GM23338 (cell line): ENCODE results near the gene LTBP2. TPM values are rescaled to one million over a fixed set of nuclear protein-coding genes. Genes with fewer than 3 reads are reported as not detected.

ENCODE experiments used
- ATAC-seq: fragments of 200-7000 bp; cut with Tn5 transposase; 3 replicates; pipeline ENCODE4 v1.9.1; 2020
- DNase-seq: peaks from one replicate; pipeline ENCODE4 v3.0.0-alpha.2; 2015; ENCODE audit warnings: low spot score
- H2AFZ ChIP-seq: fragments of 200-600 bp; sonication (generic); 2 replicates; pipeline ENCODE4 v1.8.0; 2016; ENCODE audit warnings: antibody characterized with exemption, mild to moderate bottlenecking, moderate library complexity
- H3F3A ChIP-seq: fragments of 200-600 bp; sonication (generic); replicated peaks from 2 replicates; pipeline ENCODE4 v1.8.0; 2017; ENCODE audit warnings: antibody characterized with exemption, mixed run types, low read depth
- H3K27ac ChIP-seq: fragments of 200-600 bp; sonication (generic); 2 replicates; pipeline ENCODE4 v1.6.1; 2016; ENCODE audit warnings: low read depth
- H3K27me3 ChIP-seq: fragments of 200-600 bp; sonication (generic); 2 replicates; pipeline ENCODE4 v1.8.0; 2016; ENCODE audit warnings: mild to moderate bottlenecking, mixed run types, moderate library complexity; ENCODE audit not compliant: insufficient read depth
- H3K36me3 ChIP-seq: fragments of 200-600 bp; sonication (generic); 2 replicates; pipeline ENCODE4 v1.8.0; 2016; ENCODE audit warnings: mild to moderate bottlenecking; ENCODE audit not compliant: insufficient read depth
- H3K4me1 ChIP-seq: fragments of 200-600 bp; sonication (generic); 2 replicates; pipeline ENCODE4 v1.8.0; 2016; ENCODE audit warnings: mild to moderate bottlenecking, moderate library complexity; ENCODE audit not compliant: insufficient read depth
- H3K4me2 ChIP-seq: fragments of 200-600 bp; sonication (generic); 2 replicates; pipeline ENCODE4 v1.7.1; 2017; ENCODE audit warnings: mixed run types
- H3K4me3 ChIP-seq: fragments of 200-600 bp; sonication (generic); 2 replicates; pipeline ENCODE4 v1.6.1; 2016; ENCODE audit warnings: mixed run types
- H3K79me2 ChIP-seq: fragments of 200-600 bp; sonication (generic); replicated peaks from 2 replicates; pipeline ENCODE4 v1.8.0; 2017; ENCODE audit warnings: mild to moderate bottlenecking; ENCODE audit not compliant: insufficient read depth
- H3K9me2 ChIP-seq: fragments of 200-600 bp; sonication (generic); 2 replicates; pipeline ENCODE4 v1.8.0; 2017; ENCODE audit not compliant: insufficient read depth
- H4K20me1 ChIP-seq: fragments of 200-600 bp; sonication (generic); replicated peaks from 2 replicates; pipeline ENCODE4 v1.8.0; 2017; ENCODE audit warnings: mild to moderate bottlenecking; ENCODE audit not compliant: insufficient read depth
- H3K27ac Mint-ChIP-seq: 2 replicates; pipeline ENCODE4 v1.8.0; 2020; ENCODE audit warnings: inconsistent platforms, mild to moderate bottlenecking, moderate library complexity, mixed read lengths
- H3K27me3 Mint-ChIP-seq: 3 replicates; pipeline ENCODE4 v1.8.0; 2022; ENCODE audit warnings: low read depth, mild to moderate bottlenecking, moderate library complexity, mixed read lengths, inconsistent platforms; ENCODE audit not compliant: insufficient read depth, poor library complexity
- H3K36me3 Mint-ChIP-seq: 3 replicates; pipeline ENCODE4 v1.8.0; 2021; ENCODE audit warnings: low read depth, mild to moderate bottlenecking, inconsistent platforms, moderate library complexity, mixed read lengths
- H3K4me1 Mint-ChIP-seq: 3 replicates; pipeline ENCODE4 v1.8.0; 2020; ENCODE audit warnings: mild to moderate bottlenecking, inconsistent platforms, mixed read lengths
- H3K4me3 Mint-ChIP-seq: 3 replicates; pipeline ENCODE4 v1.8.0; 2021; ENCODE audit warnings: moderate library complexity, mild to moderate bottlenecking, inconsistent platforms, mixed read lengths
- H3K9me3 Mint-ChIP-seq: 3 replicates; pipeline ENCODE4 v1.8.0; 2020; ENCODE audit warnings: moderate library complexity, mild to moderate bottlenecking, inconsistent platforms, mixed read lengths
- CREB1 ChIP-seq: fragments of 250-450 bp; sonication (Bioruptor Pico); IDR thresholded peaks from 2 replicates; pipeline ENCODE4 v1.5.0; 2020; ENCODE audit warnings: low read depth, mild to moderate bottlenecking, moderate library complexity
- EZH2 ChIP-seq: fragments of 200-600 bp; sonication (generic); IDR thresholded peaks from one replicate; pipeline ENCODE4 v1.8.0; 2017; ENCODE audit warnings: antibody characterized with exemption, mild to moderate bottlenecking, low read depth; ENCODE audit not compliant: unreplicated experiment
- EZH2phosphoT487 ChIP-seq: fragments of 200-600 bp; sonication (generic); IDR thresholded peaks from one replicate; pipeline ENCODE4 v1.8.1; 2018; ENCODE audit warnings: antibody characterized with exemption; ENCODE audit not compliant: unreplicated experiment
- JUNB ChIP-seq: IDR thresholded peaks from one replicate; pipeline ENCODE4 v1.6.1; 2016; ENCODE audit warnings: antibody characterized with exemption; ENCODE audit not compliant: unreplicated experiment
- NANOG ChIP-seq: IDR thresholded peaks from 2 replicates; pipeline ENCODE4 v1.6.1; 2016; ENCODE audit warnings: antibody characterized with exemption, borderline replicate concordance
- POLR2AphosphoS5 ChIP-seq: IDR thresholded peaks from 2 replicates; pipeline ENCODE4 v1.6.1; 2016; ENCODE audit warnings: antibody characterized with exemption, low read depth
- STAT1 ChIP-seq: IDR thresholded peaks from one replicate; pipeline ENCODE4 v1.6.1; 2016; ENCODE audit warnings: antibody characterized with exemption; ENCODE audit not compliant: unreplicated experiment
- polyA plus RNA-seq: library from polyadenylated mRNA; unstranded; fragments of >200 nt; fragmentation: Nextera tagmentation; extraction: Ambion mirVana; gene quantifications from 2 replicates; pipeline ENCODE4 v1.2.1, GENCODE V29; 2016
- total RNA-seq: library from RNA; depleted of rRNA; stranded (reverse); fragments of >200 nt; shearing (Covaris generic); gene quantifications from 2 replicates; pipeline ENCODE4 v1.2.3, GENCODE V29; 2014
- TF ChIP-seq, protein P1 (sequence below): fragments of 250-450 bp; sonication (Bioruptor Pico); IDR thresholded peaks from 2 replicates; pipeline ENCODE4 v1.5.0; 2020; ENCODE audit warnings: mild to moderate bottlenecking, moderate library complexity
- TF ChIP-seq, protein P2 (sequence below): IDR thresholded peaks from 2 replicates; pipeline ENCODE4 v1.6.1; 2016; ENCODE audit warnings: antibody characterized with exemption
- TF ChIP-seq, protein P3 (sequence below): IDR thresholded peaks from one replicate; pipeline ENCODE4 v1.6.1; 2018; ENCODE audit warnings: antibody characterized with exemption; ENCODE audit not compliant: unreplicated experiment

Gene LTBP2
- total and polyA plus RNA-seq, 2 experiments from 2014 or later: 0.27 to 0.49 TPM

DNA sequence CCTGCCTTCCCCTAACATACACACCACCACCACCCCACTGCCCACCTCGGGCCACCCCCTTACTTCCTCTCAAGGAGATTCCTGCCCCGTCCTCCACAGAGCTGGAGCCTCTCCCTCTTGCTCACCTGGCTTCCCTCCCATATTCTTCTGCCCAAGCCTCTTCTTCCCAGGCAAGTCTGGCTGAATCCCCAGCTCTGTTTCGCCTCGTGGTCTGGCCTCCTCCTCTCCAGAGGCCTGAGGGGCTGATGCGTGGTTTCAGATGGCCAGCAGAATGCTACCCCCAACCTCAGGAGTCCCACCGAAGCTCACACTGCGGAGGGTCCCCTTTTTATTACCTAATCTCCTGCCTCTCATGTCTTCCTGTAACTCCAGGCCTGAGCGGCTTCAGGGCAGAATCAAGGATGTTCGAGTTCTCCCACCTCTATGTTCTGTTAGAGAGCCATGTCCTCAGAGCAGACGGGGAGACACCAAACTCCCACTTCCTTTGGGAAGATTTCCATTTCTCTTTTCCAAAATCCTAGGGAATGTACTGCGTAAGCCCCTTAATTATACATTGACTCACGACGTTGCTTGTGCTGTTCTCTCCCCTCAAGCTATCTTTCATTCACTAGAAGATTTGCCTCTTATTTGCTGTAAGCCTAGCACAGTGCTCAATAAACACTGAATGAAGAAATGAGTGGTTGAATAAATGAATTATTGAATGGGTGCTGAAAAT, 33.9 kb upstream of the LTBP2 start:
- Mint-ChIP-seq H3K36me3 (no peaks in the 10 kb centered on the region), H3K9me3 (no peaks in the 10 kb centered on the region), H3K27me3 (no peaks in the 10 kb centered on the region), H3K27ac (no peak overlapping the region), H3K4me1 (peaks cover 9% of the 10 kb centered on the region; the same call in 2 of the 3 replicates), H3K4me3 (no peak overlapping the region)
- Histone ChIP-seq H3F3A (no peaks in the 10 kb centered on the region), H3K9me2 (no peaks in the 10 kb centered on the region), H3K36me3 (no peaks in the 10 kb centered on the region), H3K79me2 (no peaks in the 10 kb centered on the region), H2AFZ (no peak overlapping the region), H3K4me1 (no peaks in the 10 kb centered on the region), H3K4me2 (no peak overlapping the region), H3K4me3 (no peak overlapping the region), H3K27me3 (no peaks in the 10 kb centered on the region), H3K27ac (no peak overlapping the region), H4K20me1 (no peaks in the 10 kb centered on the region)
- ATAC-seq (no peak), DNase-seq (no peak)
- no peak for TF ChIP-seq EZH2phosphoT487
- TF ChIP-seq CREB1: no peak
- TF ChIP-seq, protein P1, sequence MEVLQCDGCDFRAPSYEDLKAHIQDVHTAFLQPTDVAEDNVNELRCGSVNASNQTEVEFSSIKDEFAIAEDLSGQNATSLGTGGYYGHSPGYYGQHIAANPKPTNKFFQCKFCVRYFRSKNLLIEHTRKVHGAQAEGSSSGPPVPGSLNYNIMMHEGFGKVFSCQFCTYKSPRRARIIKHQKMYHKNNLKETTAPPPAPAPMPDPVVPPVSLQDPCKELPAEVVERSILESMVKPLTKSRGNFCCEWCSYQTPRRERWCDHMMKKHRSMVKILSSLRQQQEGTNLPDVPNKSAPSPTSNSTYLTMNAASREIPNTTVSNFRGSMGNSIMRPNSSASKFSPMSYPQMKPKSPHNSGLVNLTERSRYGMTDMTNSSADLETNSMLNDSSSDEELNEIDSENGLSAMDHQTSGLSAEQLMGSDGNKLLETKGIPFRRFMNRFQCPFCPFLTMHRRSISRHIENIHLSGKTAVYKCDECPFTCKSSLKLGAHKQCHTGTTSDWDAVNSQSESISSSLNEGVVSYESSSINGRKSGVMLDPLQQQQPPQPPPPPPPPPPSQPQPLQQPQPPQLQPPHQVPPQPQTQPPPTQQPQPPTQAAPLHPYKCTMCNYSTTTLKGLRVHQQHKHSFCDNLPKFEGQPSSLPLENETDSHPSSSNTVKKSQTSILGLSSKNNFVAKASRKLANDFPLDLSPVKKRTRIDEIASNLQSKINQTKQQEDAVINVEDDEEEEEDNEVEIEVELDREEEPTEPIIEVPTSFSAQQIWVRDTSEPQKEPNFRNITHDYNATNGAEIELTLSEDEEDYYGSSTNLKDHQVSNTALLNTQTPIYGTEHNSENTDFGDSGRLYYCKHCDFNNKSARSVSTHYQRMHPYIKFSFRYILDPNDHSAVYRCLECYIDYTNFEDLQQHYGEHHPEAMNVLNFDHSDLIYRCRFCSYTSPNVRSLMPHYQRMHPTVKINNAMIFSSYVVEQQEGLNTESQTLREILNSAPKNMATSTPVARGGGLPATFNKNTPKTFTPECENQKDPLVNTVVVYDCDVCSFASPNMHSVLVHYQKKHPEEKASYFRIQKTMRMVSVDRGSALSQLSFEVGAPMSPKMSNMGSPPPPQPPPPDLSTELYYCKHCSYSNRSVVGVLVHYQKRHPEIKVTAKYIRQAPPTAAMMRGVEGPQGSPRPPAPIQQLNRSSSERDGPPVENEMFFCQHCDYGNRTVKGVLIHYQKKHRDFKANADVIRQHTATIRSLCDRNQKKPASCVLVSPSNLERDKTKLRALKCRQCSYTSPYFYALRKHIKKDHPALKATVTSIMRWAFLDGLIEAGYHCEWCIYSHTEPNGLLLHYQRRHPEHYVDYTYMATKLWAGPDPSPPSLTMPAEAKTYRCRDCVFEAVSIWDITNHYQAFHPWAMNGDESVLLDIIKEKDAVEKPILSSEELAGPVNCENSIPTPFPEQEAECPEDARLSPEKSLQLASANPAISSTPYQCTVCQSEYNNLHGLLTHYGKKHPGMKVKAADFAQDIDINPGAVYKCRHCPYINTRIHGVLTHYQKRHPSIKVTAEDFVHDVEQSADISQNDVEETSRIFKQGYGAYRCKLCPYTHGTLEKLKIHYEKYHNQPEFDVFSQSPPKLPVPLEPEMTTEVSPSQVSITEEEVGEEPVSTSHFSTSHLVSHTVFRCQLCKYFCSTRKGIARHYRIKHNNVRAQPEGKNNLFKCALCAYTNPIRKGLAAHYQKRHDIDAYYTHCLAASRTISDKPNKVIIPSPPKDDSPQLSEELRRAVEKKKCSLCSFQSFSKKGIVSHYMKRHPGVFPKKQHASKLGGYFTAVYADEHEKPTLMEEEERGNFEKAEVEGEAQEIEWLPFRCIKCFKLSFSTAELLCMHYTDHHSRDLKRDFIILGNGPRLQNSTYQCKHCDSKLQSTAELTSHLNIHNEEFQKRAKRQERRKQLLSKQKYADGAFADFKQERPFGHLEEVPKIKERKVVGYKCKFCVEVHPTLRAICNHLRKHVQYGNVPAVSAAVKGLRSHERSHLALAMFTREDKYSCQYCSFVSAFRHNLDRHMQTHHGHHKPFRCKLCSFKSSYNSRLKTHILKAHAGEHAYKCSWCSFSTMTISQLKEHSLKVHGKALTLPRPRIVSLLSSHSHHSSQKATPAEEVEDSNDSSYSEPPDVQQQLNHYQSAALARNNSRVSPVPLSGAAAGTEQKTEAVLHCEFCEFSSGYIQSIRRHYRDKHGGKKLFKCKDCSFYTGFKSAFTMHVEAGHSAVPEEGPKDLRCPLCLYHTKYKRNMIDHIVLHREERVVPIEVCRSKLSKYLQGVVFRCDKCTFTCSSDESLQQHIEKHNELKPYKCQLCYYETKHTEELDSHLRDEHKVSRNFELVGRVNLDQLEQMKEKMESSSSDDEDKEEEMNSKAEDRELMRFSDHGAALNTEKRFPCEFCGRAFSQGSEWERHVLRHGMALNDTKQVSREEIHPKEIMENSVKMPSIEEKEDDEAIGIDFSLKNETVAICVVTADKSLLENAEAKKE (CRISPR knock-in tag): no peak
- TF ChIP-seq, protein P2, sequence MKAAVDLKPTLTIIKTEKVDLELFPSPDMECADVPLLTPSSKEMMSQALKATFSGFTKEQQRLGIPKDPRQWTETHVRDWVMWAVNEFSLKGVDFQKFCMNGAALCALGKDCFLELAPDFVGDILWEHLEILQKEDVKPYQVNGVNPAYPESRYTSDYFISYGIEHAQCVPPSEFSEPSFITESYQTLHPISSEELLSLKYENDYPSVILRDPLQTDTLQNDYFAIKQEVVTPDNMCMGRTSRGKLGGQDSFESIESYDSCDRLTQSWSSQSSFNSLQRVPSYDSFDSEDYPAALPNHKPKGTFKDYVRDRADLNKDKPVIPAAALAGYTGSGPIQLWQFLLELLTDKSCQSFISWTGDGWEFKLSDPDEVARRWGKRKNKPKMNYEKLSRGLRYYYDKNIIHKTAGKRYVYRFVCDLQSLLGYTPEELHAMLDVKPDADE: no peak
- no peak for TF ChIP-seq STAT1
- no peak for TF ChIP-seq EZH2
- no peak for TF ChIP-seq POLR2AphosphoS5
- no peak for TF ChIP-seq NANOG
- no peak for TF ChIP-seq JUNB
- TF ChIP-seq, protein P3, sequence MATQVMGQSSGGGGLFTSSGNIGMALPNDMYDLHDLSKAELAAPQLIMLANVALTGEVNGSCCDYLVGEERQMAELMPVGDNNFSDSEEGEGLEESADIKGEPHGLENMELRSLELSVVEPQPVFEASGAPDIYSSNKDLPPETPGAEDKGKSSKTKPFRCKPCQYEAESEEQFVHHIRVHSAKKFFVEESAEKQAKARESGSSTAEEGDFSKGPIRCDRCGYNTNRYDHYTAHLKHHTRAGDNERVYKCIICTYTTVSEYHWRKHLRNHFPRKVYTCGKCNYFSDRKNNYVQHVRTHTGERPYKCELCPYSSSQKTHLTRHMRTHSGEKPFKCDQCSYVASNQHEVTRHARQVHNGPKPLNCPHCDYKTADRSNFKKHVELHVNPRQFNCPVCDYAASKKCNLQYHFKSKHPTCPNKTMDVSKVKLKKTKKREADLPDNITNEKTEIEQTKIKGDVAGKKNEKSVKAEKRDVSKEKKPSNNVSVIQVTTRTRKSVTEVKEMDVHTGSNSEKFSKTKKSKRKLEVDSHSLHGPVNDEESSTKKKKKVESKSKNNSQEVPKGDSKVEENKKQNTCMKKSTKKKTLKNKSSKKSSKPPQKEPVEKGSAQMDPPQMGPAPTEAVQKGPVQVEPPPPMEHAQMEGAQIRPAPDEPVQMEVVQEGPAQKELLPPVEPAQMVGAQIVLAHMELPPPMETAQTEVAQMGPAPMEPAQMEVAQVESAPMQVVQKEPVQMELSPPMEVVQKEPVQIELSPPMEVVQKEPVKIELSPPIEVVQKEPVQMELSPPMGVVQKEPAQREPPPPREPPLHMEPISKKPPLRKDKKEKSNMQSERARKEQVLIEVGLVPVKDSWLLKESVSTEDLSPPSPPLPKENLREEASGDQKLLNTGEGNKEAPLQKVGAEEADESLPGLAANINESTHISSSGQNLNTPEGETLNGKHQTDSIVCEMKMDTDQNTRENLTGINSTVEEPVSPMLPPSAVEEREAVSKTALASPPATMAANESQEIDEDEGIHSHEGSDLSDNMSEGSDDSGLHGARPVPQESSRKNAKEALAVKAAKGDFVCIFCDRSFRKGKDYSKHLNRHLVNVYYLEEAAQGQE: no peak
